Suprapubic skin (tissue), 4 donors: ENCODE results near the gene SLC8A2.

ENCODE experiments used
- CTCF ChIP-seq, 2 donors: fragments of 200-600 bp in 1 of 2; fragments of 450-650 bp in 1 of 2; sonication (generic) in 1 of 2; IDR thresholded peaks; one replicate each; pipeline ENCODE4 v1.5.1; 2016 to 2019; ENCODE audit warnings: antibody characterized with exemption in 2 of 2, mild to moderate bottlenecking in 1 of 2, moderate library complexity in 1 of 2
- EP300 ChIP-seq: sonication (generic); formaldehyde crosslinking; IDR thresholded peaks from one replicate; pipeline ENCODE4 v1.6.1; 2017; ENCODE audit warnings: antibody characterized with exemption
- POLR2A ChIP-seq, 2 donors: fragments of 450-650 bp; IDR thresholded peaks; one replicate each; pipeline ENCODE4 v1.6.1; 2017; ENCODE audit warnings: antibody characterized with exemption in 2 of 2, mild to moderate bottlenecking in 2 of 2, moderate library complexity in 2 of 2
- POLR2AphosphoS5 ChIP-seq, 3 donors: sonication (generic); formaldehyde crosslinking; IDR thresholded peaks; one replicate each; pipeline ENCODE4 v1.6.1; 2017; ENCODE audit warnings: antibody characterized with exemption in 3 of 3

- TF ChIP-seq CTCF (IDR thresholded peaks at IDR 0.05) (no peak), EP300 (no peak), POLR2A (IDR thresholded peaks at IDR 0.05) (no peak), POLR2AphosphoS5 (IDR thresholded peaks at IDR 0.05) (no peak)
These were observed 27.3 kb downstream of the SLC8A2 start for GRCh38 chr19:47444388-47444821.
